HL-60 (cell line): ENCODE results near the gene DNAH6.
"Not testable (repeated sequence)": the region's sequence is repeated elsewhere in the genome, so short reads cannot be mapped to it uniquely, and the experiment has no call there.

Experiments
- CTCF ChIP-seq: IDR thresholded peaks from one replicate; pipeline ENCODE4 v1.5.1; 2011; ENCODE audit warnings: low read length, control low read depth, inconsistent platforms; ENCODE audit not compliant: insufficient read depth
- GABPA ChIP-seq: IDR thresholded peaks from 2 replicates; pipeline ENCODE4 v1.6.1; 2012; ENCODE audit warnings: low read depth
- POLR2AphosphoS5 ChIP-seq: IDR thresholded peaks from 2 replicates; pipeline ENCODE4 v1.6.1; 2012; ENCODE audit warnings: low read depth

- TF ChIP-seq CTCF, GABPA, POLR2AphosphoS5: not testable (repeated sequence)
Measured at GRCh38 chr2:84472423-84472822, 43.9 kb upstream of the DNAH6 start.
